ENCODE data around the gene SSNA1.
A peak's percentile ranks its signal among the peaks of the same experiment; 100 is the strongest.

Gene SSNA1, protein sequence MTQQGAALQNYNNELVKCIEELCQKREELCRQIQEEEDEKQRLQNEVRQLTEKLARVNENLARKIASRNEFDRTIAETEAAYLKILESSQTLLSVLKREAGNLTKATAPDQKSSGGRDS

DNA sequence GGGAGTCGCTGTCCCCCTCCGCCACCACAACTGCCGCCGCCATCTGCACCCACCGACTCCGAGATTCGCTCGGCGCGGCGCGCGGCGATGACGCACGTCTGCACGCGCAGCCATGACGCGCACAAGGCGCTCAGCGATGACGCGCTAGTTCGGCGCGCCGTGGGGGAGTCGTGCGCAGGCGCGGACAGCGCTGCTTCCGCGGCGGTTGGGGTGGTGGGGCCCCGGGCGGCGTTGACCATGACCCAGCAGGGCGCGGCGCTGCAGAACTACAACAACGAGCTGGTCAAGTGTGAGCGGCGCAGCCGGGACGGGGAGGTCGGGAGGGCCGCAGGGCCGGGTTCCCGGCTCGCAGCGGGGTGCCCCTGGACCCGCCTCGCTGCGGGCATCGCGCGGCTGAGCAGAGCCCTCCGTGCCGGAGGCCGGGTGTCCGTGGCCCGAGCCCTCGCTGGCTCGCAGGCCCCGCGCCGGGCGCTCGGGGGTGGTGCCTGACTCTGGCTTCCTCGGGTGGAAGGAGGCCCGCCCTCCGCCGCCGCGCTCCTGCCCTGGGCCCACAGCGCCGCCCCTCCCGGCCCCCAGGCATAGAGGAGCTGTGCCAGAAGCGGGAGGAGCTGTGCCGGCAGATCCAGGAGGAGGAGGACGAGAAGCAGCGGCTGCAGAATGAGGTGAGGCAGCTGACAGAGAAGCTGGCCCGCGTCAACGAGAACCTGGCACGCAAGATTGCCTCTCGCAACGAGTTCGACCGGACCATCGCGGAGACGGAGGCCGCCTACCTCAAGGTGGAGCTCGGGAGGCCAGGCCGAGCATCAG lies at the start of gene SSNA1, which contains the start of gene ANAPC2:
Gene SSNA1 (plus strand): TSS at position 187 of the 807 bp plus-strand sequence. CDS start 51 bp downstream, at position 238.
Gene ANAPC2 (minus strand): TSS at position 71 of the 807 bp plus-strand sequence. CDS start 28 bp downstream, at position 43.
- TF ChIP-seq, protein P1, sequence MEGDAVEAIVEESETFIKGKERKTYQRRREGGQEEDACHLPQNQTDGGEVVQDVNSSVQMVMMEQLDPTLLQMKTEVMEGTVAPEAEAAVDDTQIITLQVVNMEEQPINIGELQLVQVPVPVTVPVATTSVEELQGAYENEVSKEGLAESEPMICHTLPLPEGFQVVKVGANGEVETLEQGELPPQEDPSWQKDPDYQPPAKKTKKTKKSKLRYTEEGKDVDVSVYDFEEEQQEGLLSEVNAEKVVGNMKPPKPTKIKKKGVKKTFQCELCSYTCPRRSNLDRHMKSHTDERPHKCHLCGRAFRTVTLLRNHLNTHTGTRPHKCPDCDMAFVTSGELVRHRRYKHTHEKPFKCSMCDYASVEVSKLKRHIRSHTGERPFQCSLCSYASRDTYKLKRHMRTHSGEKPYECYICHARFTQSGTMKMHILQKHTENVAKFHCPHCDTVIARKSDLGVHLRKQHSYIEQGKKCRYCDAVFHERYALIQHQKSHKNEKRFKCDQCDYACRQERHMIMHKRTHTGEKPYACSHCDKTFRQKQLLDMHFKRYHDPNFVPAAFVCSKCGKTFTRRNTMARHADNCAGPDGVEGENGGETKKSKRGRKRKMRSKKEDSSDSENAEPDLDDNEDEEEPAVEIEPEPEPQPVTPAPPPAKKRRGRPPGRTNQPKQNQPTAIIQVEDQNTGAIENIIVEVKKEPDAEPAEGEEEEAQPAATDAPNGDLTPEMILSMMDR (IDR thresholded peaks at IDR 0.05) = peak; percentile 43; the same call in 1 of the 2 replicates

DNA sequence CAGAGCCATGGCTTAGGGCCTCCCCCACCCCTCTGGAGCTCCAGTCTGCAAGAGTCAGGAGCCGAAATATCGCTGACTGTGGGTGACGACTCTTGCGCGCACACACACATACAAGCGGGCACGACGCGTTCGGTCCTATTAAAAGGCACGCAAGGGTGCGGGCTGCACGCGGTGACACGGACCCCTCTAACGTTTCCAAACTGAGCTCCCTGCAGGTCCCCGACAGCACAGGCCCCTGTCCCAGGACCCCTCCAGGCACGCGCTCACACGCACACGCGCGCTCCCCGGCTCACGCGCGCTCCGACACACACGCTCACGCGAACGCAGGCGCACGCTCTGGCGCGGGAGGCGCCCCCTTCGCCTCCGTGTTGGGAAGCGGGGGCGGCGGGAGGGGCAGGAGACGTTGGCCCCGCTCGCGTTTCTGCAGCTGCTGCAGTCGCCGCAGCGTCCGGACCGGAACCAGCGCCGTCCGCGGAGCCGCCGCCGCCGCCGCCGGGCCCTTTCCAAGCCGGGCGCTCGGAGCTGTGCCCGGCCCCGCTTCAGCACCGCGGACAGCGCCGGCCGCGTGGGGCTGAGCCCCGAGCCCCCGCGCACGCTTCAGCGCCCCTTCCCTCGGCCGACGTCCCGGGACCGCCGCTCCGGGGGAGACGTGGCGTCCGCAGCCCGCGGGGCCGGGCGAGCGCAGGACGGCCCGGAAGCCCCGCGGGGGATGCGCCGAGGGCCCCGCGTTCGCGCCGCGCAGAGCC lies 49.6 kb upstream of the SSNA1 start, which contains the start of gene GRIN1:
Gene GRIN1 (plus strand): TSS at position 433 of the 746 bp plus-strand sequence. CDS start 333 bp downstream, outside the sequence.
- TF ChIP-seq, protein P1 (IDR thresholded peaks at IDR 0.05) = no peak

- TF ChIP-seq, protein P1 (IDR thresholded peaks at IDR 0.05) = no peak
Measured at GRCh38 chr9:137139468-137140150, 48.9 kb upstream of the SSNA1 start.

GRCh38 chr9:137140151-137141012 lies 48.1 kb upstream of the SSNA1 start:
- TF ChIP-seq, protein P1 (IDR thresholded peaks at IDR 0.05) = no peak

DNA sequence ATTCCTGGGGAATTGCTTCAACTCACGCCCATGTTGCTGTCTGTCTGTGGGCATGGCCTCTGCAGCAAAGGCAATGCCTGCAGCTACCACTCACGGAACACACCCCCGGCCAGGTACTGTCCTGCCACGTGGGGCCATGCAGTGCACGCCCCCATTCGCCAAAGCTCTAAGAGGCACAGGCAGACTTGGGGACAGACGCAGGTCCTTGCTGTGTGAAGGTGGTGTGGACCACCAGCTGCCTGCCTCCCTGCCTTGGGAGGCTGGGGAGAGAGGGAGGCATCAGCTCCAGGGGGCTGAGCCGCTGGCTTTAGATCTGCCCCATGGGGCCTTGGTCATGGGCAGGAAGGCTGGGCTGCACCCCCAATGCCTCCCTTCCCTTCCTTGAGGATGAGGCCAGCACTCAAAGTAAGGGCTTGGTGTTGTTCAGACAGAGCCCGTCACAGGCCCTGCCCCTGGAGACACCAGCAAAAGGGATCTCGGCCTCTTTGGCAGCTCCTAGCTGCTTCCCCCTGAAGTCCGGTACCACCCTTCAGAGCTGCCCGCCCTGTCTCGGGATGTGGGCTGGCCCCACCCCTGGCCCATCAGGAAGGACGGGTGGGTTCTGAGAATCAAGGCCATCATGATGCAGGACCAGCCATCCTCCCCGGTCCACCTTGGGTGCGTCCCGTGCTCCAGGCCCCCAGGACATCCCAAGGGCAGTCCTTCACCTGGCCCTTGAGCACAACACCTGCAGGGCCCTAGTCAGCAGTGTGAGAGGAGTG lies 47.2 kb upstream of the SSNA1 start:
- TF ChIP-seq, protein P1 (IDR thresholded peaks at IDR 0.05) = no peak
